HG03135 (cell line): ENCODE results near the gene MEP1B.
"Not testable (repeated sequence)": the region's sequence is repeated elsewhere in the genome, so short reads cannot be mapped to it uniquely, and the experiment has no call there.

ENCODE experiments used
- ATAC-seq: cut with Tn5 transposase; IDR thresholded peaks from one replicate; pipeline ENCODE4 v1.9.1; 2021; ENCODE audit warnings: mild to moderate bottlenecking, moderate library complexity; ENCODE audit not compliant: unreplicated experiment

The MEP1B gene

GRCh38 chr18:32208577-32208976 is 18.7 kb downstream of the MEP1B start:
- ATAC-seq = no peak

GRCh38 chr18:32209685-32210445 is 20.0 kb downstream of the MEP1B start:
- no peak for ATAC-seq

DNA sequence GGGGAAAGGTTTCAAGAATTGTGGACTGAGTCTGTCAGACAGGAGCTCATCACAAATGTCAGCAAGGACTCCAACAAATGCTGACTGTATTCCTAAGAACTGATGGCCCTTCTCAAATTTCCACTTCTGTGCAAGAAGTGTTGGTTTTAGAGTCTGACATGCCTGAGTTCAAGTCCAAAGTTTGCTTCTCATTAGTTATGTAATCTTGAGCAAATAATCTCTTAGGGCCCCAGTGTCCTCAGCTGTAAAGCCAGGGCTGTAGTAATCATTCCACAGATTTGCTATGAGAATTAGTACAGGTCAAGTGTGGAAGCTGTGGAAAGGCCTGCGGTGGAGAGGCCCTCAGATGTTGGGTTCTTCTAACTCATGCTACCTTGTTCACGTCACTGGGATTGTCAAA is 23.9 kb downstream of the MEP1B start:
- ATAC-seq = no peak

- no peak for ATAC-seq
Observed at GRCh38 chr18:32216390-32216789, 26.6 kb downstream of the MEP1B start.

DNA sequence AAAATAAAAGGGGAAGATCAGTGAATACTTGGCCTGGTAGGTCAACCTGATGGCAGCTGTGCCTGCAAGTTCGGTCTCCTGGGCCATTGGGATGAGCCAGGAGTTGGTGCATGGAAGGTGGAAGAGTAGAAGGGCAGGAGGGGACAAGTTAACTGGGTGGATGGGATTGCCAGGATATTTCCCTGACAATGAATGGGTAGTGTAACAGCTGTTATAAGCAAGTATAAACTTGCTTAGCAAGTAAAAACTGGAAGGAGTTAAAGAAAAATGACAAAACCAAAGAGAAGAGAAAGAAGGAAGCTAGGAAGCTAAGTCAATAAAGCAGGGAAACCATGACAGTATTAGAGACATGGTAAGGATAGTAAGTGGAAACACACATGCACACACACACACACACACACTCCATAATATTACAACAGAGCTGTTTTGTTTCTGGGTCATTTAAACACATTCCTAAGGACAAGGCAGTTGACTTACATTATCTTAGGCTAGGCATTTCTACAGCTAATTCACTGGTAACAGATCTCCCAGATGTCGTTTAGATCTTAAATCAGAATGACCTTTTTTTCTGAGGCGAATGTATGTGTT is 29.7 kb downstream of the MEP1B start:
- no peak for ATAC-seq

DNA sequence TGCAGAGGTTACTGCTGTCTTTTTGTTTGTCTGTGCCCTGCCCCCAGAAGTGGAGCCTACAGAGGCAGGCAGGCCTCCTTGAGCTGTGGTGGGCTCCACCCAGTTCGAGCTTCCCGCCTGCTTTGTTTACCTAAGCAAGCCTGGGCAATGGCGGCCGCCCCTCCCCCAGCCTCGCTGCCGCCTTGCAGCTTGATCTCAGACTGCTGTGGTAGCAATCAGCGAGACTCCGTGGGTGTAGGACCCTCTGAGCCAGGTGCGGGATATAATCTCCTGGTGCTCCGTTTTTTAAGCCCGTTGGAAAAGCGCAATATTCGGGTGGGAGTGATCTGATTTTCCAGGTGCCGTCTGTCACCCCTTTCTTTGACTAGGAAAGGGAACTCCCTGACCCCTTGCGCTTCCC is 43.5 kb downstream of the MEP1B start:
- not testable (repeated sequence) for ATAC-seq

GRCh38 chr18:32237049-32237448 is 47.2 kb downstream of the MEP1B start:
- no peak for ATAC-seq

GRCh38 chr18:32238635-32239268 is 48.9 kb downstream of the MEP1B start:
- no peak for ATAC-seq

GRCh38 chr18:32242395-32242794 is 52.6 kb downstream of the MEP1B start:
- no peak for ATAC-seq

DNA sequence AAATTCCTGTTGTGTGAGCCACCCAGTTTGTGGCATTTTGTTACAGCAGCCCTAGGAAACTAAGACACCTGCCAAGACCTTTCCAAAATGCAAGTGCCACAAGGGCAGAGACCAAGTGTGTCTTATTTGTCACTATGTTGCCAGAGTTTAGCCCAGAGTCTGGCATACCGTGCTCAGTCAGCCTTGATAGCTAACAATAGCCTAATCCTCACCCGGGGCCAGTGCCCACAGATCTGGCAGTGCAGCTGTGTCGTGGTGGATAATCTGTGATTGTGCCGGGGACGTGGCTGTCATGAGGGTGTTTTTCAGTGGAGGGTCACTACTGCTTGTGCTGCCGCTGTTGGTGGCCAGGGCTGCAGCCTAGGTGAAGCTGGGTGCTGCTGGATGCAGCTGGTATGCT is 53.5 kb downstream of the MEP1B start:
- no peak for ATAC-seq

DNA sequence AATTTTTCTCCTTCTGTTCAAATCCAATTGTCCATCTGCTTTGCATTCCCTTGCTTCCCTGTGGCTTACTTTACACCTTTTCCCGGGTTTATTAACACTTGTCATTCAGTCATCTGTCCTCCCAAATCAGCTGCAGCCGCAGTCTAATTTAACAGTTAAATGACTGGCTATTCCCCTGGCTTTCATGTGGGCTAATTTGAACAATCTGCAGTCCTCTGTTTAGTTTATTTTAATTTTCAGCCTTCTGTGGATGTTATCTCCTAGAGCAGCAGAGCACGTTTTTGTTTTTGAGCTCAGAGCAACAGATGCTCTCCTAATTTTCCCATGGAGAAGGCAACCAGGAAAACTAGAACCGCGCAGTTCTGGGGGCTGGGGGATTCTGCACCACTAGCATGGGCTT is 55.0 kb downstream of the MEP1B start:
- ATAC-seq = no peak

- ATAC-seq = no peak
Observed at GRCh38 chr18:32249147-32249929, 59.5 kb downstream of the MEP1B start.

GRCh38 chr18:32251466-32251865 is 61.6 kb downstream of the MEP1B start:
- no peak for ATAC-seq

DNA sequence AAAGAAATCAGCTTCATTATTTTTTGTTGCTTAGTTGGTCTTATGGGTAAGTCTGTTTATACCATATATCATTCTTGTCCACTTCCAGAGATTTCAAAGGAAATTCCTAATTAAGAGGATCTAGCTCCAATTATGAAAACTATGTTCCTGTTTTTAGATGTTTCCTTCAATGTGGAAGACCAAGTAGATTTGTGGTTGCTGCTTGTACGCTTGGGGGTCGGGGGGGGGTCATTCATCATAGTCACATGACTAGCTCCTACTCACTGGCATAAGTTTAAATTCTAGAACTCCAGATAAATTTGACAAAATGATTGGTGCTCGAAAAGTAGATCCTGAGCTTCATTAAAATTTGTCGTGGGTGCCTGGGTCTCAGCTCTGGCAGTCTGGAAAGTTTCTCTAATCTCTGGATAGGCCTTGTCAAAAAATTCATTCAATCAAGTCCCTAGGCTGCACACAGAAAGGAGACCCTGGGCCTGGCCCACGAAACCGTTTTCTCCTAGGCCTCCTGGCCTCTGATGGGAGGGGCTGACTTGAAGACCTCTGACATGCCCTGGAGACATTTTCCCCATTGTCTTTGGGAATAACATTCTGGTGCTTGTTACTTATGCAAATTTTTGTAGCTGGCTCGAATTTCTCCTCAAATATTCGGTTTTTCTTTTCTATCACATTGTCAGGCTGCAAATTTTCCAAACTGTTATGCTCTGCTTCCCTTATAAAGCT is 62.5 kb downstream of the MEP1B start:
- ATAC-seq = no peak

DNA sequence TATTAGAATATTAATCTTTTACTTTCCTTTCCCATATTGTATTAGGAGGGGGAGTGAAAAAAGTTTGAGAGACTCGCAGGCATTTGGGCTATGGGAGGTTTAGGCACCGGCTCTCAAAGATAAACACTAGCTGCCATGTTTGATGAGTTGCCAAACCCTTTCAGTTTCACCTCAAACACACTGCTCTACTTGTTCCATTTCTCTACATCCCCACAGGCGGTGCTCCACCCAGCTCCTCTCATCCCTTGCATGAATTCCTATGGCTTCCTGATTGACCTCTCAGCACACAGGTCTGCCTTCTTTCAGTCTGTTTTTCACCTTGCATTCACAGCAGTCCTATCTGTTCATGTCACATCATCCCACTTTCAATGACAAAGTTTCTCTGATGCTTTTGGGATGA is 65.7 kb downstream of the MEP1B start:
- ATAC-seq = no peak

- no peak for ATAC-seq
Observed at GRCh38 chr18:32257084-32257785, 67.4 kb downstream of the MEP1B start.

DNA sequence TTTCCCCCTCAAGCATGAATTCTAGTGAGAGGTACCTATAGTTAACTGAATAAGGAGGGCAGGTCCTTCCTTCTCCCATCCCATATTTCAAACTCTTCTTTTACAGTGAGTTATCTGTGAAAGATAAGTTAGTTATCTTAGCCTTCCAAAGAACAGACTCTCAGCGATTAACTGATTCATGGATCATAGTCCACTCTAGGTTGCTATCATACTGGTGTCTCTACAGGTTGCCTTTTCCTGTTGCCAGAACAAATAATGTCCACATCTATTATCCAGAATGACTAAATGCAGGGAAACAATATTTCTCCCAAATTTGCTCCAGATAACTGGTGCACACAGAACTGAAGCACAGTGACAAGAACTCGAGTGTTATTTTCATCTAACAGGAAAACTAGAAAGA is 68.3 kb downstream of the MEP1B start:
- ATAC-seq = no peak

DNA sequence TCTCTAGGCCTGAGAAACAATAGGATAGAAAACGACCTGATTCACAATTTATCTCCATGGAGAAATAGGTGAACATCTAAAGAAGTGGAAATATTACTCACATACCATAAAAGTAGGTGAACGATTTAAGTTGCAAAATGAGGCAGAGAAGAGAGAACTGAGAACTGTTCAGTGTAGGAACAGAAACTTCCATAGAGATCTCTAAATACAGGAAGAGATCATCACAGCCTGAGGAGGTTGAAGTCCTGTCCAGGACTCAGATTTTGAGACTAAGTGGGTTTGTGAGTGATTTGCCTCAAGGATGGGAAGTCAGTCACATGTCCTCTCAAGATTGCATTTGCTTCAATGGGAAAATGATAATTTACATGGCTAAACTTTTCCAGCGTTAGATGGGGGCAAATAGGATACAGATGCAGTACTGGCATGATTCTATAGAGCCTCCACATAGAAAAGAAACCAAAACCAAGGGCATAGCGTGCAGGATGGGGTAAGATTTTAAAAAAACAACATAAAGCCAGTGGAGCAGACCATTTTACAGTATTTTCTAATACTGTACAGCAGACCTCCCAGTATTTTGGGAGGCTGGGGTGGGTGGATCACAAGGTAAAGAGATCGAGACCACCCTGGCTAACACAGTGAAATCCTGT is 68.8 kb downstream of the MEP1B start:
- ATAC-seq = no peak

- no peak for ATAC-seq
Observed at GRCh38 chr18:32259553-32259952, 69.7 kb downstream of the MEP1B start.

- ATAC-seq = no peak
Observed at GRCh38 chr18:32261003-32261402, 71.2 kb downstream of the MEP1B start.
